Effector memory CD8-positive, alpha-beta T cell (primary cell): Measurements from ENCODE around the gene CENPM.

Experiments
- ATAC-seq: fragments of 150-1000 bp; cut with Tn5 transposase; replicated peaks from 2 replicates; pipeline ENCODE4 v1.10.0; 2021; ENCODE audit warnings: mild to moderate bottlenecking, moderate library complexity
- DNase-seq, 3 experiments: peaks; one replicate each; pipeline ENCODE4 v3.0.0; 2021
- H3K27ac Mint-ChIP-seq, 2 donors: one replicate each; pipeline ENCODE4 v1.8.0; 2022; ENCODE audit warnings: mild to moderate bottlenecking in 2 of 2, mixed read lengths in 2 of 2, moderate library complexity in 2 of 2
- H3K27me3 Mint-ChIP-seq, 2 donors: one replicate each; pipeline ENCODE4 v1.8.0; 2022; ENCODE audit warnings: mixed read lengths in 2 of 2
- H3K36me3 Mint-ChIP-seq: one replicate; pipeline ENCODE4 v1.8.0; 2022; ENCODE audit warnings: mild to moderate bottlenecking, moderate library complexity, mixed read lengths; ENCODE audit not compliant: insufficient read depth
- H3K4me1 Mint-ChIP-seq, 2 donors: one replicate each; pipeline ENCODE4 v1.8.0; 2022; ENCODE audit warnings: low read depth in 2 of 2, mixed read lengths in 2 of 2
- H3K4me3 Mint-ChIP-seq, 2 donors: one replicate each; pipeline ENCODE4 v1.8.0; 2022; ENCODE audit warnings: mild to moderate bottlenecking in 2 of 2, mixed read lengths in 2 of 2, moderate library complexity in 2 of 2
- H3K9me3 Mint-ChIP-seq, 2 donors: one replicate each; pipeline ENCODE4 v1.8.0; 2022; ENCODE audit warnings: mixed read lengths in 2 of 2
- total RNA-seq, 9 experiments: gene quantifications; one replicate each; lab custom pipeline; 2026; lab: John Stamatoyannopoulos, UW

Gene CENPM, protein sequence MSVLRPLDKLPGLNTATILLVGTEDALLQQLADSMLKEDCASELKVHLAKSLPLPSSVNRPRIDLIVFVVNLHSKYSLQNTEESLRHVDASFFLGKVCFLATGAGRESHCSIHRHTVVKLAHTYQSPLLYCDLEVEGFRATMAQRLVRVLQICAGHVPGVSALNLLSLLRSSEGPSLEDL
- 2.8 to 25.8 (median 5.0) reads per million in 9 experiments for total RNA-seq

DNA sequence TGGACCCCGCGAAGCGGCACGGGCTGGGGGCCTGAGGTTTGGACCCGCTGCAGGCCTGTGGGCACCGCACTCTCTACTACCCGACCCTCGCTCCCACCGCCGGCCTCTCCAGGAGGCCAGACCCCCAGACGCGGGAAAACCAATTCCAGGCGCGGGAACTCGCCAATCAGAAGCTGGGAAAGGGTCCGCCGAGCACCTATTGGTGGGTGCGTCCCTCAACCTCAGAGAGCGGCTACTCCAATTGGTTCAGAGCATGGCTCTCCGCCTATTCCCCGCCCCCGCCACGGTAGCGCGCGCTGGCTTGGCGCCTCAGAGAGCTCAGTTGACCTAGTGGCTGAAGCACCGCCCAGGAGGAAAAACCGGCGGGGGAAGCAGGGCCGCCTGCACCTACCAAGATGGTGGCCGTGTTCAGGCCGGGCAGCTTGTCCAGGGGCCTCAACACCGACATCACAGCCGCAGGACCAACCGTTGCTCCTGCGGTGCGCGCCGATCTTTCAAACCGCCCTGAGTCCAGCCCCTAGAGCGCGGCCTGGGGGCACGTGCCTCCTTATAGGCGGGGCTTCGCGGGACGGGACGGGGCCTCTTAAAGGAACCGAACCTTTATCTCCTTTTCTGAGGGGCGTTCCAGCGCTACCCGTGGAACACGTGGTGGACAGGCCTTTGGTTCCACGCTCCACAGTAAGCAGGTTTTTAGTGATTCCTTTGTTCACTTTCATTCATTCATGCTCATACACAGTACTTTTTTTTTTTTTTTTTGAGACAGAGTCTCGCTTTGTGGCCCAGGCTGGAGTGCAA is at the start of gene CENPM:
CENPM (minus strand) TSS at position 524 of the 795 bp plus-strand sequence; CDS start at position 448, 76 bp downstream.
- DNase-seq (peak; percentile 76 to 80 (median 78)), ATAC-seq (peak; percentile 93)
- H3K27me3 Mint-ChIP-seq: no peaks in the 10 kb centered on the region
- H3K9me3 Mint-ChIP-seq: no peaks in the 10 kb centered on the region
- peak within 1 kb of the TSS; percentile 85 to 90 for H3K4me3 Mint-ChIP-seq
- peaks cover 9 to 11% of the 10 kb centered on the region in 2 donors for H3K4me1 Mint-ChIP-seq
- peaks cover 9% of the 10 kb centered on the region for H3K36me3 Mint-ChIP-seq
- peak within 1 kb of the TSS; percentile 56 to 76 for H3K27ac Mint-ChIP-seq

GRCh38 chr22:41995211-41995610 is 48.3 kb upstream of the CENPM start:
- DNase-seq (no peak), ATAC-seq (no peak)
- H3K9me3 Mint-ChIP-seq: peaks cover 0 to 1% of the 10 kb centered on the region in 2 donors
- H3K36me3 Mint-ChIP-seq: peaks cover 4% of the 10 kb centered on the region
- H3K4me1 Mint-ChIP-seq: peaks cover 11 to 22% of the 10 kb centered on the region in 2 donors
- no peak overlapping the region for H3K27ac Mint-ChIP-seq
- peaks cover 20 to 44% of the 10 kb centered on the region in 2 donors for H3K27me3 Mint-ChIP-seq
- no peak overlapping the region for H3K4me3 Mint-ChIP-seq

GRCh38 chr22:41992496-41992895 is 45.5 kb upstream of the CENPM start:
- ATAC-seq: no peak
- DNase-seq: no peak
- Mint-ChIP-seq H3K4me3 (no peak overlapping the region), H3K27me3 (peaks cover 20 to 47% of the 10 kb centered on the region in 2 donors), H3K36me3 (no peaks in the 10 kb centered on the region), H3K9me3 (no peaks in the 10 kb centered on the region), H3K27ac (no peak overlapping the region), H3K4me1 (peaks cover 0 to under 1% of the 10 kb centered on the region in 2 donors)

DNA sequence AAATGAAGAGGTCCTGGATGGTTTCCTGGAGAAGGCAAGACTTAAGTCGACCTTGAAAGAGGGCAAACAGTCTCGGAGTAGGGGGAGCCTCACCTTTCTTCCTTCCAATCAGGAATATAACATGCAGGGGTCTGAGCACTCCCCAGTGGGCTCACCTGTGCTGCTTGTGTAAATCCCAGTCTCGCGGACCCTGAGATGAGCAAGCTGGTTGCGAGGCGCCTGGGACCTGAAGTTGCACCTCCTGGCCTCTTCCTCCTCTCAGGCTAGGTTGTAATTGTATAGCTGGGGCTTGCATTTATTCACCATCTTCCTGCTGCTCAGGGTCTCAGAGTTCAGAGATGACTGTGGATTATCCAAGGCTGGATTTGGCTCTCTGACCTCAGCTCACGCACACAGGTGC is 44.2 kb upstream of the CENPM start:
- no peak overlapping the region for H3K27ac Mint-ChIP-seq
- no peaks in the 10 kb centered on the region for H3K9me3 Mint-ChIP-seq
- no peak for DNase-seq
- H3K36me3 Mint-ChIP-seq: no peaks in the 10 kb centered on the region
- H3K4me3 Mint-ChIP-seq: no peak overlapping the region
- no peaks in the 10 kb centered on the region for H3K4me1 Mint-ChIP-seq
- peaks cover 20 to 39% of the 10 kb centered on the region in 2 donors for H3K27me3 Mint-ChIP-seq
- no peak for ATAC-seq

- no peak overlapping the region for H3K27ac Mint-ChIP-seq
- no peaks in the 10 kb centered on the region for H3K4me1 Mint-ChIP-seq
- no peak for ATAC-seq
Measured at GRCh38 chr22:41989246-41989645, 42.3 kb upstream of the CENPM start.

GRCh38 chr22:41987276-41987675 is 40.3 kb upstream of the CENPM start:
- DNase-seq: no peak
- Mint-ChIP-seq H3K4me3 (no peak overlapping the region), H3K27ac (no peak overlapping the region), H3K4me1 (no peaks in the 10 kb centered on the region), H3K9me3 (no peaks in the 10 kb centered on the region), H3K27me3 (peaks cover 7 to 27% of the 10 kb centered on the region in 2 donors), H3K36me3 (no peaks in the 10 kb centered on the region)
- no peak for ATAC-seq

More at GRCh38 chr22:41989246-41989645, 42.3 kb upstream of the CENPM start:
- H3K27me3 Mint-ChIP-seq: peaks cover 15 to 32% of the 10 kb centered on the region in 2 donors
- H3K36me3 Mint-ChIP-seq: no peaks in the 10 kb centered on the region
- no peak for DNase-seq
- H3K4me3 Mint-ChIP-seq: no peak overlapping the region
- H3K9me3 Mint-ChIP-seq: no peaks in the 10 kb centered on the region

GRCh38 chr22:41983513-41984405 is 36.8 kb upstream of the CENPM start:
- no peaks in the 10 kb centered on the region for H3K4me1 Mint-ChIP-seq
- no peaks in the 10 kb centered on the region for H3K36me3 Mint-ChIP-seq
- no peak for DNase-seq
- H3K27ac Mint-ChIP-seq: no peak overlapping the region
- peaks cover 3 to 24% of the 10 kb centered on the region in 2 donors for H3K27me3 Mint-ChIP-seq
- no peak for ATAC-seq
- H3K9me3 Mint-ChIP-seq: no peaks in the 10 kb centered on the region
- H3K4me3 Mint-ChIP-seq: no peak overlapping the region

GRCh38 chr22:41982865-41983264 is 35.9 kb upstream of the CENPM start:
- no peak overlapping the region for H3K27ac Mint-ChIP-seq
- H3K4me1 Mint-ChIP-seq: no peaks in the 10 kb centered on the region
- peaks cover 12 to 25% of the 10 kb centered on the region in 2 donors for H3K27me3 Mint-ChIP-seq
- no peak for DNase-seq
- no peaks in the 10 kb centered on the region for H3K9me3 Mint-ChIP-seq
- H3K4me3 Mint-ChIP-seq: no peak overlapping the region
- no peaks in the 10 kb centered on the region for H3K36me3 Mint-ChIP-seq
- no peak for ATAC-seq

DNA sequence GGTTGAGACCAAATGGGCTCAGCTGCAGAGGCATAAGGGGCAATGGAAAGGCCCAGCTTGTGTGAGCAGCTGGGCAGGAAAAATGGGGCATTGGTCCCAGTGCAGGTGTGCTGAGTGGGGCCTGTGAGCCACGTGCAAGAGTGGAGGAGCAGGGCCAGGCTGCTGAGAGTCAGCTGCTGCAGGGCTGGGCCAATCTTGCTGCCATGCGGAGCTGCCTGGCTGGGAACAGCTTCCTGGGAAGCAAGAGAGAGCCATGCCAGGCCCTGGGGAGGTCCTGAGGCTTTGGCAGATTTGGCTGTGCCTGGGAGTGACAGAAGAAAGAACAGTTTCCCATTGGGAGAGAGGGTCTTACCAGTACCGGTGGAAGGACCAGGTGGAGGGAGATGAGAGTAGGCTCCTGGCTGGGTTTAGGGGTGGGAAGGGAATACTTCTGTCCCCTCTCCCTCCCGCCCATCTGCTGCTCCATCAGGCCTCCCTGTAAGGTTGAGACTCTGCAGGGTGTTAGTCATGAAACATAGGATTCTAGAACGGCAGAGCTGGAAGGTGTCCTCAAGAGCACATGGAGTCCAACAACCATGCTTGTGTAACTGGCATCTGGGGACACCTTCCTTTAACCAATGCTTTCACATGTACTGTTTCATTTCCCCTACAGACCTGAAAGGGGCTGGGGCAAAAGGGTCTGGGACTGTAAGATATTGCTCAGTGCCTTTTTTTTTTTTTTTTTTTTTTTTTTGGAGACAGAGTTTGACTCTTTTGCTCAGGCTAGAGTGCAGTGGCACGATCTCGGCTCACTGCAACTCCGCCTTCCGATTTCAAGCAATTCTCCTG is 32.7 kb upstream of the CENPM start:
- Mint-ChIP-seq H3K4me1 (peaks cover 3% of the 10 kb centered on the region in 2 donors), H3K27me3 (peaks cover 37 to 47% of the 10 kb centered on the region in 2 donors), H3K4me3 (no peak overlapping the region), H3K27ac (no peak overlapping the region), H3K9me3 (no peaks in the 10 kb centered on the region), H3K36me3 (no peaks in the 10 kb centered on the region)
- DNase-seq (no peak), ATAC-seq (no peak)

DNA sequence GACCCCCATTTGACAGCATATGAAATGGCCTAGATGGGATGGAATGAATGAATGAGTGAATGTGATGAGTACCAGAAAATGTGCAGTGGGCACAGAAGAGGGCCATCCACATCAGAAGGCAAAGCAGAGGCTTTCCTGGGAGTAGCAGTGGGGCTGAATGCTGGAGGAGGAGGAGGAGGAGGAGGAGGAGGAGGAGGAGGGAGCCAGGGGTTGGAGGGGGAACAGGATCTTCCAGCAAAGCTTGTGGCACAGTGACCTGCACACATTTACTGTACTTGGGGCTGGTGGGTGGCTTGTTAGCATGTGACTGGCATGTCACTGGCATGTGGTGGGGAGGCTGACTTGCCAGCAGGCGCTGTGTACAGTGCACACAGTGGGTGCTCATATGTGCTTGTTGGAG is 31.8 kb upstream of the CENPM start:
- Mint-ChIP-seq H3K27ac (no peak overlapping the region), H3K4me3 (no peak overlapping the region), H3K27me3 (peaks cover 37 to 47% of the 10 kb centered on the region in 2 donors), H3K4me1 (peaks cover 3% of the 10 kb centered on the region in 2 donors), H3K36me3 (no peaks in the 10 kb centered on the region), H3K9me3 (no peaks in the 10 kb centered on the region)
- no peak for DNase-seq
- ATAC-seq: no peak

GRCh38 chr22:41976961-41977566 is 30.1 kb upstream of the CENPM start:
- no peak overlapping the region for H3K27ac Mint-ChIP-seq
- peaks cover 43 to 60% of the 10 kb centered on the region in 2 donors for H3K27me3 Mint-ChIP-seq
- ATAC-seq (peak; percentile 31), DNase-seq (no peak)
- no peaks in the 10 kb centered on the region for H3K36me3 Mint-ChIP-seq
- H3K4me1 Mint-ChIP-seq: peaks cover 3% of the 10 kb centered on the region in 2 donors
- peak overlapping the region; percentile 33 to 52 for H3K4me3 Mint-ChIP-seq
- H3K9me3 Mint-ChIP-seq: no peaks in the 10 kb centered on the region
